HCT116 (cell line): ENCODE data around the gene EHF. TPM values are rescaled to one million over a fixed set of nuclear protein-coding genes. Genes with fewer than 3 reads are reported as not detected.

Experiments used
- ATAC-seq: fragments of 200-7000 bp; cut with Tn5 transposase; 2 replicates; pipeline ENCODE4 v1.9.1; 2020; ENCODE audit warnings: mild to moderate bottlenecking, moderate library complexity
- BruUV-seq: library from RNA; stranded (reverse); fragments of 400-500 nt; replicated peaks from 2 replicates; lab custom pipeline; 2021; lab: Mats Ljungman, UMichigan
- CTCF ChIA-PET: fragments of 300-600 bp; sonication (Branson Sonifier 250); formaldehyde crosslinking; loops from one replicate; lab custom pipeline; 2021; ENCODE audit warnings: antibody characterized with exemption; lab: Charles Lee
- POLR2A ChIA-PET: fragments of 300-600, 350-600 bp; sonication (Branson Sonifier 250); formaldehyde crosslinking; loops from one replicate; lab custom pipeline; 2021; ENCODE audit warnings: antibody characterized with exemption; lab: Charles Lee
- RAD21 ChIA-PET, 2 experiments: fragments of 300-600 bp; sonication (Branson Sonifier 250); formaldehyde crosslinking; loops; one replicate each; lab custom pipeline; 2023; ENCODE audit warnings: low total read pairs in 2 of 2; ENCODE audit not compliant: uncharacterized antibody in 2 of 2, unreplicated experiment in 2 of 2, low non-redundant PET in 1 of 2; lab: Charles Lee
- DNase-seq: peaks from one replicate; pipeline ENCODE4 v3.0.0-alpha.2; 2010; ENCODE audit warnings: low read depth, low spot score
- H2AFZ ChIP-seq: fragments of 200-600 bp; shearing (Covaris generic), sonication (generic); 2 replicates; pipeline ENCODE4 v1.6.1; 2017; ENCODE audit warnings: low read depth, mixed run types, mixed read lengths, antibody characterized with exemption, low read length; ENCODE audit not compliant: poor library complexity, severe bottlenecking
- H3K27ac ChIP-seq: 2 replicates; pipeline ENCODE4 v1.5.1; 2012; ENCODE audit warnings: low read depth, low read length
- H3K27me3 ChIP-seq: fragments of 200-600 bp; sonication (generic); 2 replicates; pipeline ENCODE4 v1.6.1; 2016; ENCODE audit warnings: mixed run types, low read length, mixed read lengths; ENCODE audit not compliant: insufficient read depth
- H3K36me3 ChIP-seq, 2 experiments: fragments of 200-500 bp in 1 of 2; fragments of 200-600 bp in 1 of 2; sonication (Bioruptor generic) in 1 of 2; sonication (generic) in 1 of 2; 2 replicates each; pipeline versions ENCODE4 v1.5.1 to v1.6.1; 2014 to 2016; ENCODE audit warnings: low read length in 2 of 2, inconsistent platforms in 1 of 2, mixed read lengths in 1 of 2, mixed run types in 1 of 2; ENCODE audit not compliant: insufficient read depth in 2 of 2, control insufficient read depth in 1 of 2
- H3K4me1 ChIP-seq, 2 experiments: fragments of 200-600 bp in 1 of 2; sonication (generic) in 1 of 2; 2 replicates each; pipeline versions ENCODE4 v1.5.1 to v1.6.1; 2012 to 2017; ENCODE audit warnings: low read length in 2 of 2, inconsistent platforms in 1 of 2, mild to moderate bottlenecking in 1 of 2, mixed read lengths in 1 of 2, mixed run types in 1 of 2, moderate library complexity in 1 of 2; ENCODE audit not compliant: insufficient read depth in 2 of 2, control insufficient read depth in 1 of 2
- H3K4me2 ChIP-seq: fragments of 200-600 bp; sonication (generic); 2 replicates; pipeline ENCODE4 v1.6.1; 2017; ENCODE audit warnings: mixed run types, low read length, mixed read lengths
- H3K4me3 ChIP-seq, 2 experiments: fragments of 200-600 bp in 1 of 2; sonication (generic) in 1 of 2; replicated peaks in 1 of 2; 2 replicates each; pipeline ENCODE4 v1.5.1; 2011 to 2016; ENCODE audit warnings: low read length in 2 of 2, control low read depth in 1 of 2, low read depth in 1 of 2, mild to moderate bottlenecking in 1 of 2, mixed read lengths in 1 of 2, mixed run types in 1 of 2
- H3K79me2 ChIP-seq: fragments of 200-600 bp; sonication (generic); 2 replicates; pipeline ENCODE4 v1.6.1; 2017; ENCODE audit warnings: mild to moderate bottlenecking, mixed run types, low read length, moderate library complexity, mixed read lengths; ENCODE audit not compliant: insufficient read depth
- H3K9ac ChIP-seq: fragments of 200-600 bp; sonication (generic); 2 replicates; pipeline ENCODE4 v1.6.1; 2016; ENCODE audit warnings: low read length, mixed read lengths
- H3K9me2 ChIP-seq: fragments of 200-600 bp; sonication (generic), shearing (Covaris generic); 2 replicates; pipeline ENCODE4 v1.6.1; 2017; ENCODE audit warnings: mixed run types, mild to moderate bottlenecking, moderate library complexity; ENCODE audit not compliant: insufficient read depth
- H3K9me3 ChIP-seq, 2 experiments: fragments of 200-500 bp in 1 of 2; fragments of 200-600 bp in 1 of 2; sonication (Bioruptor generic) in 1 of 2; sonication (generic) in 1 of 2; 2 replicates each; pipeline ENCODE4 v1.6.1; 2014 to 2017; ENCODE audit warnings: low read length in 2 of 2, mixed read lengths in 2 of 2, inconsistent platforms in 1 of 2, low read depth in 1 of 2, mild to moderate bottlenecking in 1 of 2, mixed run types in 1 of 2, moderate library complexity in 1 of 2; ENCODE audit not compliant: control insufficient read depth in 1 of 2, insufficient read depth in 1 of 2
- H4K20me1 ChIP-seq: fragments of 200-600 bp; sonication (generic), shearing (Covaris generic); 2 replicates; pipeline ENCODE4 v1.6.1; 2017; ENCODE audit warnings: mixed run types, mild to moderate bottlenecking, moderate library complexity; ENCODE audit not compliant: insufficient read depth
- CBX3 ChIP-seq: IDR thresholded peaks from 2 replicates; pipeline ENCODE4 v1.6.1; 2012; ENCODE audit warnings: low read depth
- CEBPB ChIP-seq: IDR thresholded peaks from 2 replicates; pipeline ENCODE4 v1.6.1; 2012; ENCODE audit warnings: low read depth
- EGR1 ChIP-seq: IDR thresholded peaks from 2 replicates; pipeline ENCODE4 v1.6.1; 2012; ENCODE audit warnings: low read depth
- ELF1 ChIP-seq: IDR thresholded peaks from 2 replicates; pipeline ENCODE4 v1.6.1; 2012; ENCODE audit warnings: low read depth, borderline replicate concordance
- EZH2 ChIP-seq: fragments of 200-600 bp; sonication (generic); IDR thresholded peaks from 2 replicates; pipeline ENCODE4 v1.6.1; 2017; ENCODE audit warnings: antibody characterized with exemption, mixed run types
- EZH2phosphoT487 ChIP-seq: fragments of 200-600 bp; IDR thresholded peaks from 2 replicates; pipeline ENCODE4 v1.6.1; 2018; ENCODE audit warnings: antibody characterized with exemption, borderline replicate concordance
- FOSL1 ChIP-seq: IDR thresholded peaks from 2 replicates; pipeline ENCODE4 v1.6.1; 2012; ENCODE audit warnings: low read depth
- JUND ChIP-seq: IDR thresholded peaks from 2 replicates; pipeline ENCODE4 v1.6.1; 2012
- POLR2AphosphoS5 ChIP-seq: IDR thresholded peaks from 2 replicates; pipeline ENCODE4 v1.6.1; 2011; ENCODE audit warnings: mild to moderate bottlenecking, low read depth, low read length, moderate library complexity
- RAD21 ChIP-seq: IDR thresholded peaks from 2 replicates; pipeline ENCODE4 v1.6.1; 2012; ENCODE audit warnings: low read depth, mild to moderate bottlenecking
- REST ChIP-seq: IDR thresholded peaks from 2 replicates; pipeline ENCODE4 v1.6.1; 2012; ENCODE audit warnings: low read depth
- SIN3A ChIP-seq: IDR thresholded peaks from 2 replicates; pipeline ENCODE4 v1.6.1; 2012; ENCODE audit warnings: low read depth
- SP1 ChIP-seq: IDR thresholded peaks from 2 replicates; pipeline ENCODE4 v1.6.1; 2012; ENCODE audit warnings: low read depth
- SRF ChIP-seq: IDR thresholded peaks from 2 replicates; pipeline ENCODE4 v1.6.1; 2012; ENCODE audit warnings: low read depth
- TCF7L2 ChIP-seq: IDR thresholded peaks from 2 replicates; pipeline ENCODE4 v1.7.0; 2011; ENCODE audit warnings: borderline replicate concordance, inconsistent platforms; ENCODE audit not compliant: insufficient read depth, insufficient read length; ENCODE audit errors: extremely low read depth
- YY1 ChIP-seq: IDR thresholded peaks from 2 replicates; pipeline ENCODE4 v1.6.1; 2011; ENCODE audit warnings: low read length, low read depth, moderate library complexity, mild to moderate bottlenecking; ENCODE audit not compliant: insufficient replicate concordance; ENCODE audit errors: extremely low read depth
- ZFX ChIP-seq: fragments of 450-650 bp; IDR thresholded peaks from 2 replicates; pipeline ENCODE4 v1.6.1; 2017
- ZNF274 ChIP-seq: fragments of 200-500 bp; sonication (Bioruptor generic); IDR thresholded peaks from 2 replicates; pipeline ENCODE4 v1.6.1; 2014; ENCODE audit warnings: mild to moderate bottlenecking, low read depth, low read length, inconsistent platforms
- intact Hi-C: fragments of 100-400 bp; cut with micrococcal nuclease; formaldehyde crosslinking; loops from 2 replicates; pipeline ENCODE4 v1.10.0; 2022
- total RNA-seq: library from RNA; stranded (reverse); gene quantifications from one replicate; pipeline ENCODE4 v1.2.1, GENCODE V29; 2021; ENCODE audit not compliant: unreplicated experiment
- TF ChIP-seq, protein P1 (sequence below), 3 experiments: fragments of 200-600 bp in 1 of 3; sonication (generic) in 1 of 3; IDR thresholded peaks in 2 of 3; conservative IDR thresholded peaks in 1 of 3; 2 replicates each; pipeline ENCODE4 v1.5.1; 2012 to 2017; ENCODE audit warnings: low read depth in 2 of 3, low read length in 2 of 3, antibody characterized with exemption in 1 of 3, borderline replicate concordance in 1 of 3, control low read depth in 1 of 3, mild to moderate bottlenecking in 1 of 3, mixed read lengths in 1 of 3, mixed run types in 1 of 3, moderate library complexity in 1 of 3; ENCODE audit not compliant: insufficient read depth in 1 of 3
- TF ChIP-seq, protein P2 (sequence below): IDR thresholded peaks from 2 replicates; pipeline ENCODE4 v1.6.1; 2012

Gene EHF
- total RNA-seq, 1 experiment from 2014 or later: 51.5 TPM

- POLR2A ChIA-PET: interaction anchor here (1.5 kb wide), 1 partner anchor 16 kb away, joined by 7 read pairs; no protein-coding TSS in a partner anchor
- no peak overlapping the region for H3K27ac ChIP-seq
- no peak for TF ChIP-seq CBX3
- TF ChIP-seq FOSL1: no peak
- no peak for TF ChIP-seq REST
- TF ChIP-seq, protein P1, sequence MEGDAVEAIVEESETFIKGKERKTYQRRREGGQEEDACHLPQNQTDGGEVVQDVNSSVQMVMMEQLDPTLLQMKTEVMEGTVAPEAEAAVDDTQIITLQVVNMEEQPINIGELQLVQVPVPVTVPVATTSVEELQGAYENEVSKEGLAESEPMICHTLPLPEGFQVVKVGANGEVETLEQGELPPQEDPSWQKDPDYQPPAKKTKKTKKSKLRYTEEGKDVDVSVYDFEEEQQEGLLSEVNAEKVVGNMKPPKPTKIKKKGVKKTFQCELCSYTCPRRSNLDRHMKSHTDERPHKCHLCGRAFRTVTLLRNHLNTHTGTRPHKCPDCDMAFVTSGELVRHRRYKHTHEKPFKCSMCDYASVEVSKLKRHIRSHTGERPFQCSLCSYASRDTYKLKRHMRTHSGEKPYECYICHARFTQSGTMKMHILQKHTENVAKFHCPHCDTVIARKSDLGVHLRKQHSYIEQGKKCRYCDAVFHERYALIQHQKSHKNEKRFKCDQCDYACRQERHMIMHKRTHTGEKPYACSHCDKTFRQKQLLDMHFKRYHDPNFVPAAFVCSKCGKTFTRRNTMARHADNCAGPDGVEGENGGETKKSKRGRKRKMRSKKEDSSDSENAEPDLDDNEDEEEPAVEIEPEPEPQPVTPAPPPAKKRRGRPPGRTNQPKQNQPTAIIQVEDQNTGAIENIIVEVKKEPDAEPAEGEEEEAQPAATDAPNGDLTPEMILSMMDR (IDR thresholded peaks at IDR 0.05 in 2 of 3, conservative IDR thresholded peaks at IDR 0.05 in 1 of 3; ENCODE audit: borderline replicate concordance in 1 of 3, insufficient read depth in 1 of 3, low read depth in 2 of 3, low read length in 2 of 3): no peak
- TF ChIP-seq YY1: no peak
- no peak for TF ChIP-seq EGR1
- TF ChIP-seq SP1: no peak
- TF ChIP-seq RAD21: no peak
- TF ChIP-seq ZNF274: no peak
- TF ChIP-seq SRF: no peak
- TF ChIP-seq EZH2: no peak
- TF ChIP-seq EZH2phosphoT487: no peak
- no peak for TF ChIP-seq SIN3A
- no peak for TF ChIP-seq ZFX
- TF ChIP-seq ELF1: no peak
- no peak for TF ChIP-seq TCF7L2
- no peak for TF ChIP-seq CEBPB
- TF ChIP-seq POLR2AphosphoS5: no peak
- TF ChIP-seq, protein P2, sequence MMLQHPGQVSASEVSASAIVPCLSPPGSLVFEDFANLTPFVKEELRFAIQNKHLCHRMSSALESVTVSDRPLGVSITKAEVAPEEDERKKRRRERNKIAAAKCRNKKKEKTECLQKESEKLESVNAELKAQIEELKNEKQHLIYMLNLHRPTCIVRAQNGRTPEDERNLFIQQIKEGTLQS: no peak
- TF ChIP-seq JUND: no peak
These were observed 35.3 kb downstream of the EHF start for GRCh38 chr11:34656062-34656720.

More at GRCh38 chr11:34656062-34656720, 35.3 kb downstream of the EHF start:
- no peak for ATAC-seq
- no peaks in the 10 kb centered on the region for H3K27me3 ChIP-seq
- no TSS peak for BruUV-seq
- H3K4me3 ChIP-seq: no peak overlapping the region
- peaks cover 0 to 25% of the 10 kb centered on the region in 2 experiments; a peak in 1 of 4 replicates for H3K36me3 ChIP-seq
- RAD21 ChIA-PET: no interaction called here
- H3K4me1 ChIP-seq: peaks cover 35 to 53% of the 10 kb centered on the region in 2 experiments
- no peaks in the 10 kb centered on the region for H3K9me2 ChIP-seq
- H2AFZ ChIP-seq: no peak overlapping the region
- no peak for DNase-seq
- no peaks in the 10 kb centered on the region for H3K9me3 ChIP-seq
- H3K9ac ChIP-seq: no peak overlapping the region
- H4K20me1 ChIP-seq: no peaks in the 10 kb centered on the region
- H3K4me2 ChIP-seq: no peak overlapping the region
- intact Hi-C loops: loop anchor here (10.0 kb wide), 1 partner anchor 239 kb away; no protein-coding TSS in a partner anchor
- no peaks in the 10 kb centered on the region for H3K79me2 ChIP-seq
- CTCF ChIA-PET: interaction anchor here (1.5 to 1.6 kb wide), 2 partner anchors 9 to 55 kb away, joined by 3 to 4 read pairs; no protein-coding TSS in a partner anchor
